ENCODE data around the gene CD74. TPM values are rescaled to one million over a fixed set of nuclear protein-coding genes. Genes with fewer than 3 reads are reported as not detected.

The CD74 gene
- total RNA-seq, 1 donor from 2014 or later: 440 TPM

DNA sequence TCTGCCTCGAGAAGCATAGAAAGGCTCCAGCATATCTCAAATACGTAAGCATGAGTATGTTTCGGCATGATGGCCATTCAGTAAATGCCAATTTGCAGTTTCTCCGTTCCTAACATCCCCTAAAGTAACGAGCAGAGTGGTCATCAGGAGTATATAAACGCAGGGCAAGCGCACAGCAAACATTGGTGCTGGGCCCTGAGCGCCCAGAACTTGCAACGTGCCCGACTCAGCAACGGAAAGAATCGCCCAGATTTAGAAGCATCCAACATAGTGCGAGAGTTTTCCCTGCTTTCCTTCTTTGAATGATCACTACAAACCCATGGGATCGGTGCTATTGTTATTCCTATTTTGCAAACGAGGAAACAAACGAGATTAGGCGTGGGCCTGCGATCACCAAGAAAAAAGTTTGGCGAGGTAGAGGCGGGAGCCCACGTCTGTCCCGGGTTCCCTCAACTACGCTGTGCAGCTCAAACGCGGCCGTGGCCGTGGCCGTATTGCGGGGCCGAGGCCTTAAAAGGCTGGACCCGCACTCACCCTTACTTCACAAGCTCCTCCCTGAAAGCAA lies 36.3 kb upstream of the CD74 start:
- DNase-seq (ENCODE audit: low spot score): no peak
- H3K27ac Mint-ChIP-seq: peak overlapping the region; percentile 100
- H3K9me3 Mint-ChIP-seq: no peaks in the 10 kb centered on the region
- H3K27me3 Mint-ChIP-seq (ENCODE audit: insufficient read depth): peaks cover 2% of the 10 kb centered on the region
- intact Hi-C loops (cut with micrococcal nuclease): loop anchor here (1.0 to 2.0 kb wide), 7 partner anchors 13 to 1322 kb away; partner anchors contain the start of genes CD74, G3BP1, HMGXB3 and IRGM
- H3K4me3 Mint-ChIP-seq: peak overlapping the region; percentile 92
- peaks cover 40% of the 10 kb centered on the region for H3K4me1 Mint-ChIP-seq (ENCODE audit: low read depth)
- peaks cover 44% of the 10 kb centered on the region for H3K36me3 Mint-ChIP-seq (ENCODE audit: low read depth)

DNA sequence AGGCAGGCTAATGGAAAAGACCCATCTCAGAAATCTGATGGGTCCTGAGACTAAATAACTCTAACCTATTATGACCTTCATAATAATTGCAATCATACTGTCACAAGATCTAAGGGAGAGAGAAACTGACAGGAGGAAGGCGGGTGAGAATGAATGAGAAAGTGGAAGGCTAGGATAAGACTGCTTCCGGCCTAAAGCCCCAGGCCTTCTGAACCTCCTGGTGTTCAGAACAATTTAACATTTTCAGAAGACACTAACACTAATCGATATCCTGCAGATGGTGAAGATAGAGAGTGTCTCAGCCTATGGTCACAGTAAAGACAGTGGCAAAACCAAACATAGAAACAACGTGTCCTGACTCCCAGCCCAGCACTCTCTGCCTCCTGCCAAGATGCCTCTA lies 35.6 kb upstream of the CD74 start:
- peaks cover 2% of the 10 kb centered on the region for H3K27me3 Mint-ChIP-seq (ENCODE audit: insufficient read depth)
- no peak for DNase-seq (ENCODE audit: low spot score)
- peaks cover 40% of the 10 kb centered on the region for H3K4me1 Mint-ChIP-seq (ENCODE audit: low read depth)
- intact Hi-C loops (cut with micrococcal nuclease): loop anchor here (2.0 kb wide), 1 partner anchor 448 kb away; the partner anchor contains the start of genes HMGXB3 and TIGD6
- H3K9me3 Mint-ChIP-seq: no peaks in the 10 kb centered on the region
- peak overlapping the region; percentile 92 for H3K4me3 Mint-ChIP-seq
- H3K36me3 Mint-ChIP-seq (ENCODE audit: low read depth): peaks cover 51% of the 10 kb centered on the region
- peak overlapping the region; percentile 100 for H3K27ac Mint-ChIP-seq

DNA sequence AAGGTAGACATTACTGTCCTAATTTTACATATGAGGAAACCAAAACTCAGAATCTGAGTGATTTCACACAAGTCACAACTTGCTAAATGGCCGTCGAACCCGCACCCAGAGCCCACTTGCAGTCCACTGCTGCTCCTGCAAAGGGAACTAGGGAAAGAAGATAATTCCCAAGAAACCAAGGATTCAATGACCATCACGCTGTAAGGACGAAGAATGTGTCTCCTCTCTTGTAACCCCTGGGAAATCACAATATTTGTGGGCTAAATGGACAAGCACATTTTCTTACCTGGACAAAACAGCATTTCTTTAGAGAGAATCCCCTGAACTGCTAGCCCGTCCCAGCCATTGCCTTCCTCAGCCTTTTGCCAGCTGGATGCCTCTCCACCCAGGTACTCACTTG lies 34.5 kb upstream of the CD74 start:
- Mint-ChIP-seq H3K9me3 (no peaks in the 10 kb centered on the region), H3K4me3 (peak overlapping the region; percentile 92), H3K27ac (peak overlapping the region; percentile 100), H3K36me3 (ENCODE audit: low read depth) (peaks cover 57% of the 10 kb centered on the region), H3K4me1 (ENCODE audit: low read depth) (peaks cover 40% of the 10 kb centered on the region), H3K27me3 (ENCODE audit: insufficient read depth) (peaks cover 2% of the 10 kb centered on the region)
- DNase-seq (ENCODE audit: low spot score): no peak
- intact Hi-C loops (cut with micrococcal nuclease): no loop called here

GRCh38 chr5:150446583-150446982 lies 33.9 kb upstream of the CD74 start:
- Mint-ChIP-seq H3K4me1 (ENCODE audit: low read depth) (peaks cover 40% of the 10 kb centered on the region), H3K36me3 (ENCODE audit: low read depth) (peaks cover 57% of the 10 kb centered on the region), H3K4me3 (peak overlapping the region; percentile 92), H3K9me3 (no peaks in the 10 kb centered on the region), H3K27me3 (ENCODE audit: insufficient read depth) (peaks cover 2% of the 10 kb centered on the region), H3K27ac (peak overlapping the region; percentile 78)
- DNase-seq (ENCODE audit: low spot score): no peak
- intact Hi-C loops (cut with micrococcal nuclease): no loop called here

- H3K36me3 Mint-ChIP-seq (ENCODE audit: low read depth): peaks cover 57% of the 10 kb centered on the region
- H3K4me1 Mint-ChIP-seq (ENCODE audit: low read depth): peaks cover 40% of the 10 kb centered on the region
- peak overlapping the region; percentile 92 for H3K4me3 Mint-ChIP-seq
- no peaks in the 10 kb centered on the region for H3K9me3 Mint-ChIP-seq
- intact Hi-C loops (cut with micrococcal nuclease): no loop called here
- peak overlapping the region; percentile 78 for H3K27ac Mint-ChIP-seq
- peaks cover 2% of the 10 kb centered on the region for H3K27me3 Mint-ChIP-seq (ENCODE audit: insufficient read depth)
- no peak for DNase-seq (ENCODE audit: low spot score)
Measured at GRCh38 chr5:150446088-150446487, 33.4 kb upstream of the CD74 start.

- intact Hi-C loops (cut with micrococcal nuclease): no loop called here
- peaks cover 35% of the 10 kb centered on the region for H3K4me1 Mint-ChIP-seq (ENCODE audit: low read depth)
Measured at GRCh38 chr5:150444770-150445169, 32.1 kb upstream of the CD74 start.

GRCh38 chr5:150443242-150444075 lies 30.7 kb upstream of the CD74 start:
- DNase-seq (ENCODE audit: low spot score): no peak
- intact Hi-C loops (cut with micrococcal nuclease): no loop called here
- Mint-ChIP-seq H3K4me1 (ENCODE audit: low read depth) (peaks cover 31% of the 10 kb centered on the region), H3K36me3 (ENCODE audit: low read depth) (peaks cover 50% of the 10 kb centered on the region), H3K4me3 (no peak overlapping the region), H3K27ac (no peak overlapping the region), H3K9me3 (no peaks in the 10 kb centered on the region), H3K27me3 (ENCODE audit: insufficient read depth) (no peaks in the 10 kb centered on the region)

More at GRCh38 chr5:150444770-150445169, 32.1 kb upstream of the CD74 start:
- DNase-seq (ENCODE audit: low spot score): no peak
- Mint-ChIP-seq H3K36me3 (ENCODE audit: low read depth) (peaks cover 59% of the 10 kb centered on the region), H3K27ac (no peak overlapping the region), H3K9me3 (no peaks in the 10 kb centered on the region), H3K27me3 (ENCODE audit: insufficient read depth) (peaks cover 2% of the 10 kb centered on the region), H3K4me3 (no peak overlapping the region)

DNA sequence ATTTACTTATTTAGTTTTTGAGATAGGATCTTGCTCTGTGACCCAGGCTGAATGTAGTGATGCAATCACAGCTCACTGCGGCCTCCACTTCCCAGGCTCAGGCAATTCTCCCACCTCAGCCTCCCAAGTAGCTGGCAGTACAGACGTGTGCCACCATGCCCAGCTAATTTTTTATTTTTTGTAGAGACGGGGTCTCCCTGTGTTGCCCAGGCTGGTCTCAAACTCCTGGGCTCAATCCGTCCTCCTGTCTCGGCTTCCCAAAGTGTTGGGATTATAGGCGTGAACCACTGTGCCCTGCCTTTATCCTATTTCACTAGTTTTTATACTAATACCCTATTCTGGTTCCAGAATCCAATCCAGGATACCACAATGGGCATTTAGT lies 30.0 kb upstream of the CD74 start:
- no peaks in the 10 kb centered on the region for H3K9me3 Mint-ChIP-seq
- peaks cover 23% of the 10 kb centered on the region for H3K4me1 Mint-ChIP-seq (ENCODE audit: low read depth)
- no peak overlapping the region for H3K4me3 Mint-ChIP-seq
- H3K27me3 Mint-ChIP-seq (ENCODE audit: insufficient read depth): peaks cover 2% of the 10 kb centered on the region
- peaks cover 43% of the 10 kb centered on the region for H3K36me3 Mint-ChIP-seq (ENCODE audit: low read depth)
- no peak overlapping the region for H3K27ac Mint-ChIP-seq
- no peak for DNase-seq (ENCODE audit: low spot score)
- intact Hi-C loops (cut with micrococcal nuclease): no loop called here

GRCh38 chr5:150441813-150442698 lies 29.3 kb upstream of the CD74 start:
- H3K36me3 Mint-ChIP-seq (ENCODE audit: low read depth): peaks cover 36% of the 10 kb centered on the region
- H3K9me3 Mint-ChIP-seq: no peaks in the 10 kb centered on the region
- H3K27ac Mint-ChIP-seq: peak overlapping the region; percentile 25
- no peak for DNase-seq (ENCODE audit: low spot score)
- H3K27me3 Mint-ChIP-seq (ENCODE audit: insufficient read depth): peaks cover 2% of the 10 kb centered on the region
- H3K4me3 Mint-ChIP-seq: no peak overlapping the region
- peaks cover 17% of the 10 kb centered on the region for H3K4me1 Mint-ChIP-seq (ENCODE audit: low read depth)
- intact Hi-C loops (cut with micrococcal nuclease): no loop called here

GRCh38 chr5:150440948-150441812 lies 28.5 kb upstream of the CD74 start:
- Mint-ChIP-seq H3K9me3 (no peaks in the 10 kb centered on the region), H3K36me3 (ENCODE audit: low read depth) (peaks cover 28% of the 10 kb centered on the region), H3K27me3 (ENCODE audit: insufficient read depth) (peaks cover 2% of the 10 kb centered on the region), H3K4me1 (ENCODE audit: low read depth) (peaks cover 14% of the 10 kb centered on the region), H3K27ac (peak overlapping the region; percentile 25), H3K4me3 (no peak overlapping the region)
- no peak for DNase-seq (ENCODE audit: low spot score)
- intact Hi-C loops (cut with micrococcal nuclease): no loop called here

DNA sequence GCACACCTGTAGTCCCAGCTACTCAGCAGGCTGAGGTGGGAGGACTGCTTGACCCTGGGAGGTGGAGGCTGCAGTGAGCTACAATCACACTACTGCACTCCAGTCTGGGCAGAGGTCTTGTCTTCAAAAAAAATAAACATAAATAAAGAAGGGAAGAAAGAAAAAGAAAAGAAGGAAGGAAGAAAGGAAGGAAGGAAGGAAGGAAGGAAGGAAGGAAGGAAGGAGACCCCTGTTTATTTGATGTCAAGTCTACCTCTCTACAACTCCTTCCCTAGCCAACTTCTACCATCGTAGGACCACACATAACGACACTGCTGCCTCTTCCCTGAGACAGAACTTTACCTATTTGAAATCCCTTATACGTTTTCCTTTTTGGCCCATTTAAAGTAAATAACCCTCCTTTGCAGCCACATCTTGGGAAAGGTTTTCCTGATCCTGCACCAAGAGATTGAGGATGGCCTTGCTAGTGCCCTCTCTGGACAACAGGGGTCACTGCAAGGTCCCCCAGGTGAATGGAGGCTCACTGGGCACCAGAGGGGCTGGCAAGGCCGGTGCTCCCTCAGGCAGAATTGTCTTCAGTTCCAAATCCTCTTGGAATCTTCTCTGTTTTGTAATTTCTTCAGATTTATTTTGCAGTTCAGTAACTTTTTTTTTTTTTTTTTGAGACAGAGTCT lies 26.3 kb upstream of the CD74 start:
- Mint-ChIP-seq H3K27ac (no peak overlapping the region), H3K27me3 (ENCODE audit: insufficient read depth) (peaks cover 2% of the 10 kb centered on the region), H3K4me3 (no peak overlapping the region), H3K36me3 (ENCODE audit: low read depth) (peaks cover 15% of the 10 kb centered on the region), H3K4me1 (ENCODE audit: low read depth) (peaks cover 12% of the 10 kb centered on the region), H3K9me3 (no peaks in the 10 kb centered on the region)
- DNase-seq (ENCODE audit: low spot score): no peak
- intact Hi-C loops (cut with micrococcal nuclease): no loop called here
